Psoas muscle (tissue), 8 donors: ENCODE results near the gene ZBTB46. TPM values are rescaled to one million over a fixed set of nuclear protein-coding genes. Genes with fewer than 3 reads are reported as not detected.

Experiments used
- ATAC-seq, 4 donors: fragments of 200-7000 bp; cut with Tn5 transposase; one replicate each; pipeline ENCODE4 v1.9.1; 2020; ENCODE audit warnings: moderate library complexity in 3 of 4, mild to moderate bottlenecking in 2 of 4
- DNase-seq, 2 donors: peaks; one replicate each; pipeline ENCODE4 v3.0.0-alpha.2; 2020
- H3K27ac ChIP-seq: fragments of 200-600 bp; one replicate; pipeline ENCODE4 v1.8.0; 2022
- H3K27me3 ChIP-seq, 3 donors: fragments of 200-600 bp in 1 of 3; one replicate each; pipeline versions ENCODE4 v1.6.1 to v1.8.0; 2013 to 2022; ENCODE audit warnings: low read length in 2 of 3, mild to moderate bottlenecking in 2 of 3, moderate library complexity in 1 of 3; ENCODE audit not compliant: insufficient read depth in 3 of 3
- H3K36me3 ChIP-seq, 2 donors: fragments of 200-600 bp in 1 of 2; one replicate each; pipeline versions ENCODE4 v1.6.1 to v1.8.0; 2013 to 2022; ENCODE audit warnings: low read depth in 1 of 2, mild to moderate bottlenecking in 1 of 2, moderate library complexity in 1 of 2; ENCODE audit not compliant: insufficient read depth in 1 of 2
- H3K4me1 ChIP-seq: fragments of 200-600 bp; one replicate; pipeline ENCODE4 v1.8.0; 2022
- H3K4me3 ChIP-seq: fragments of 200-600 bp; one replicate; pipeline ENCODE4 v1.8.0; 2022; ENCODE audit warnings: mild to moderate bottlenecking
- H3K9me3 ChIP-seq: fragments of 200-600 bp; one replicate; pipeline ENCODE4 v1.8.0; 2022
- CTCF ChIP-seq: fragments of 200-600 bp; IDR thresholded peaks from one replicate; pipeline ENCODE4 v1.8.0; 2022; ENCODE audit warnings: antibody characterized with exemption
- WGBS, 3 donors: extraction: QIAGEN DNeasy Blood & Tissue Kit; methylation state at CpG; one replicate each; pipeline versions ENCODE4 v1.1.6 to v1.1.7; 2013; 5-methylcytosine and 5-hydroxymethylcytosine counted together
- intact Hi-C, 2 donors: fragments of 100-400 bp; cut with DNase I; formaldehyde crosslinking; loops; one replicate each; pipeline versions ENCODE4 v1.11.0 to v1.14.2; 2022
- polyA plus RNA-seq, 3 donors: library from polyadenylated mRNA; stranded (reverse); fragments of 200-250 nt; gene quantifications; one replicate each; pipeline ENCODE4 v1.2.3, GENCODE V29; 2013
- total RNA-seq, 4 donors: library from RNA; stranded (reverse); fragmentation: NEBNext Ultra II Directional in 2 of 4; extraction: Animal tissue kit (Norgen Biotek cat#: 25700) in 2 of 4; gene quantifications; one replicate each; pipeline versions ENCODE4 v1.2.1 to v1.2.4, GENCODE V29; 2021 to 2023
- donor health status: healthy with polysubstance abuse.
- donor health status: DM: no; HTN: no; CAD: no; lungs with moderate emphysema.
- donor health status: Bipolar disorder and iron deficiency.
- donor health status: healthy.
- donor health status: DM: yes; HTN: yes; CAD: no.
- donor health status: DM: no; HTN: no; CAD: no.
- donor health status: DM: no; HTN: no; CAD: no.
- donor health status: DM: yes; HTN: yes; CAD: no.

The ZBTB46 gene
- total and polyA plus RNA-seq, 7 donors = 1.3 to 6.4 (median 4.5) TPM

- H3K27ac ChIP-seq = no peak overlapping the region
- H3K27me3 ChIP-seq = no peaks in the 10 kb centered on the region
- peaks cover 7 to 27% of the 10 kb centered on the region in 2 donors for H3K36me3 ChIP-seq
- DNase-seq (peak in 1 of 2 donors; percentile 64), ATAC-seq (peak in 2 of 4 donors; percentile 2 to 7)
- intact Hi-C loops = no loop called here
- H3K9me3 ChIP-seq = no peaks in the 10 kb centered on the region
- TF ChIP-seq CTCF = no peak
- peaks cover 36% of the 10 kb centered on the region for H3K4me1 ChIP-seq
- H3K4me3 ChIP-seq = peak overlapping the region; percentile 18
- WGBS, 3 donors = 35 to 61% (median 43%) methylated on average over 7 of the region's 7 CpGs
Observed at GRCh38 chr20:63697357-63697867, 133.7 kb downstream of the ZBTB46 start.

- Histone ChIP-seq H3K27ac (no peak within 1 kb of the TSS), H3K9me3 (no peaks in the 10 kb centered on the region), H3K36me3 (peaks cover 7 to 27% of the 10 kb centered on the region in 2 donors), H3K4me1 (peaks cover 36% of the 10 kb centered on the region), H3K27me3 (no peaks in the 10 kb centered on the region), H3K4me3 (peak within 1 kb of the TSS; percentile 18)
- DNase-seq = peak in 1 of 2 donors; percentile 59
- 11 to 34% (median 21%) methylated on average over 47 to 52 of the region's 52 CpGs for WGBS, 3 donors
- ATAC-seq = peak in 3 of 4 donors; percentile 1 to 15 (median 1)
- intact Hi-C loops = no loop called here
- TF ChIP-seq CTCF = no peak
Observed at GRCh38 chr20:63696628-63697356, 134.3 kb downstream of the ZBTB46 start, which contains the start of gene TNFRSF6B. TSS of gene TNFRSF6B (plus strand) at chr20:63696652. CDS start at chr20:63696768, 116 bp downstream.

GRCh38 chr20:63696306-63696627 lies 134.8 kb downstream of the ZBTB46 start:
- Histone ChIP-seq H3K27me3 (no peaks in the 10 kb centered on the region), H3K36me3 (peaks cover 7 to 27% of the 10 kb centered on the region in 2 donors), H3K4me3 (peak overlapping the region; percentile 18), H3K9me3 (no peaks in the 10 kb centered on the region), H3K27ac (no peak overlapping the region), H3K4me1 (peaks cover 36% of the 10 kb centered on the region)
- intact Hi-C loops = no loop called here
- WGBS, 3 donors = 34 to 43% (median 39%) methylated on average over 6 of the region's 6 CpGs
- ATAC-seq (peak in 3 of 4 donors; percentile 3 to 13 (median 5)), DNase-seq (no peak)
- no peak for TF ChIP-seq CTCF

- 56 to 69% (median 60%) methylated on average over 24 to 25 of the region's 25 CpGs for WGBS, 3 donors
- DNase-seq = peak in 1 of 2 donors; percentile 59
Observed at GRCh38 chr20:63695424-63696305, 135.4 kb downstream of the ZBTB46 start.

More at GRCh38 chr20:63695424-63696305, 135.4 kb downstream of the ZBTB46 start:
- TF ChIP-seq CTCF = no peak
- Histone ChIP-seq H3K27me3 (no peaks in the 10 kb centered on the region), H3K36me3 (peaks cover 7 to 27% of the 10 kb centered on the region in 2 donors), H3K4me3 (no peak overlapping the region), H3K27ac (no peak overlapping the region), H3K9me3 (no peaks in the 10 kb centered on the region), H3K4me1 (peaks cover 36% of the 10 kb centered on the region)
- ATAC-seq = peak in 1 of 4 donors; percentile 7
- intact Hi-C loops = no loop called here
